HCT116 (cell line): ENCODE results near the gene MYO3B. TPM values are rescaled to one million over a fixed set of nuclear protein-coding genes. Genes with fewer than 3 reads are reported as not detected.

Experiments used
- ATAC-seq: fragments of 200-7000 bp; cut with Tn5 transposase; 2 replicates; pipeline ENCODE4 v1.9.1; 2020; ENCODE audit warnings: mild to moderate bottlenecking, moderate library complexity
- BruUV-seq: library from RNA; stranded (reverse); fragments of 400-500 nt; replicated peaks from 2 replicates; lab custom pipeline; 2021; lab: Mats Ljungman, UMichigan
- CTCF ChIA-PET: fragments of 300-600 bp; sonication (Branson Sonifier 250); formaldehyde crosslinking; loops from one replicate; lab custom pipeline; 2021; ENCODE audit warnings: antibody characterized with exemption; lab: Charles Lee
- POLR2A ChIA-PET: fragments of 300-600, 350-600 bp; sonication (Branson Sonifier 250); formaldehyde crosslinking; loops from one replicate; lab custom pipeline; 2021; ENCODE audit warnings: antibody characterized with exemption; lab: Charles Lee
- RAD21 ChIA-PET, 2 experiments: fragments of 300-600 bp; sonication (Branson Sonifier 250); formaldehyde crosslinking; loops; one replicate each; lab custom pipeline; 2023; ENCODE audit warnings: low total read pairs in 2 of 2; ENCODE audit not compliant: uncharacterized antibody in 2 of 2, unreplicated experiment in 2 of 2, low non-redundant PET in 1 of 2; lab: Charles Lee
- DNase-seq: peaks from one replicate; pipeline ENCODE4 v3.0.0-alpha.2; 2010; ENCODE audit warnings: low read depth, low spot score
- H2AFZ ChIP-seq: fragments of 200-600 bp; shearing (Covaris generic), sonication (generic); 2 replicates; pipeline ENCODE4 v1.6.1; 2017; ENCODE audit warnings: low read depth, mixed run types, mixed read lengths, antibody characterized with exemption, low read length; ENCODE audit not compliant: poor library complexity, severe bottlenecking
- H3K27ac ChIP-seq: 2 replicates; pipeline ENCODE4 v1.5.1; 2012; ENCODE audit warnings: low read depth, low read length
- H3K27me3 ChIP-seq: fragments of 200-600 bp; sonication (generic); 2 replicates; pipeline ENCODE4 v1.6.1; 2016; ENCODE audit warnings: mixed run types, low read length, mixed read lengths; ENCODE audit not compliant: insufficient read depth
- H3K36me3 ChIP-seq, 2 experiments: fragments of 200-500 bp in 1 of 2; fragments of 200-600 bp in 1 of 2; sonication (Bioruptor generic) in 1 of 2; sonication (generic) in 1 of 2; 2 replicates each; pipeline versions ENCODE4 v1.5.1 to v1.6.1; 2014 to 2016; ENCODE audit warnings: low read length in 2 of 2, inconsistent platforms in 1 of 2, mixed read lengths in 1 of 2, mixed run types in 1 of 2; ENCODE audit not compliant: insufficient read depth in 2 of 2, control insufficient read depth in 1 of 2
- H3K4me1 ChIP-seq, 2 experiments: fragments of 200-600 bp in 1 of 2; sonication (generic) in 1 of 2; 2 replicates each; pipeline versions ENCODE4 v1.5.1 to v1.6.1; 2012 to 2017; ENCODE audit warnings: low read length in 2 of 2, inconsistent platforms in 1 of 2, mild to moderate bottlenecking in 1 of 2, mixed read lengths in 1 of 2, mixed run types in 1 of 2, moderate library complexity in 1 of 2; ENCODE audit not compliant: insufficient read depth in 2 of 2, control insufficient read depth in 1 of 2
- H3K4me2 ChIP-seq: fragments of 200-600 bp; sonication (generic); 2 replicates; pipeline ENCODE4 v1.6.1; 2017; ENCODE audit warnings: mixed run types, low read length, mixed read lengths
- H3K4me3 ChIP-seq, 2 experiments: fragments of 200-600 bp in 1 of 2; sonication (generic) in 1 of 2; replicated peaks in 1 of 2; 2 replicates each; pipeline ENCODE4 v1.5.1; 2011 to 2016; ENCODE audit warnings: low read length in 2 of 2, control low read depth in 1 of 2, low read depth in 1 of 2, mild to moderate bottlenecking in 1 of 2, mixed read lengths in 1 of 2, mixed run types in 1 of 2
- H3K79me2 ChIP-seq: fragments of 200-600 bp; sonication (generic); 2 replicates; pipeline ENCODE4 v1.6.1; 2017; ENCODE audit warnings: mild to moderate bottlenecking, mixed run types, low read length, moderate library complexity, mixed read lengths; ENCODE audit not compliant: insufficient read depth
- H3K9ac ChIP-seq: fragments of 200-600 bp; sonication (generic); 2 replicates; pipeline ENCODE4 v1.6.1; 2016; ENCODE audit warnings: low read length, mixed read lengths
- H3K9me2 ChIP-seq: fragments of 200-600 bp; sonication (generic), shearing (Covaris generic); 2 replicates; pipeline ENCODE4 v1.6.1; 2017; ENCODE audit warnings: mixed run types, mild to moderate bottlenecking, moderate library complexity; ENCODE audit not compliant: insufficient read depth
- H3K9me3 ChIP-seq, 2 experiments: fragments of 200-500 bp in 1 of 2; fragments of 200-600 bp in 1 of 2; sonication (Bioruptor generic) in 1 of 2; sonication (generic) in 1 of 2; 2 replicates each; pipeline ENCODE4 v1.6.1; 2014 to 2017; ENCODE audit warnings: low read length in 2 of 2, mixed read lengths in 2 of 2, inconsistent platforms in 1 of 2, low read depth in 1 of 2, mild to moderate bottlenecking in 1 of 2, mixed run types in 1 of 2, moderate library complexity in 1 of 2; ENCODE audit not compliant: control insufficient read depth in 1 of 2, insufficient read depth in 1 of 2
- H4K20me1 ChIP-seq: fragments of 200-600 bp; sonication (generic), shearing (Covaris generic); 2 replicates; pipeline ENCODE4 v1.6.1; 2017; ENCODE audit warnings: mixed run types, mild to moderate bottlenecking, moderate library complexity; ENCODE audit not compliant: insufficient read depth
- EGR1 ChIP-seq: IDR thresholded peaks from 2 replicates; pipeline ENCODE4 v1.6.1; 2012; ENCODE audit warnings: low read depth
- EZH2 ChIP-seq: fragments of 200-600 bp; sonication (generic); IDR thresholded peaks from 2 replicates; pipeline ENCODE4 v1.6.1; 2017; ENCODE audit warnings: antibody characterized with exemption, mixed run types
- JUND ChIP-seq: IDR thresholded peaks from 2 replicates; pipeline ENCODE4 v1.6.1; 2012
- POLR2A ChIP-seq: IDR thresholded peaks from 2 replicates; pipeline ENCODE4 v1.7.0; 2011; ENCODE audit warnings: borderline replicate concordance; ENCODE audit not compliant: insufficient read depth, insufficient read length; ENCODE audit errors: extremely low read depth
- POLR2AphosphoS5 ChIP-seq: IDR thresholded peaks from 2 replicates; pipeline ENCODE4 v1.6.1; 2011; ENCODE audit warnings: mild to moderate bottlenecking, low read depth, low read length, moderate library complexity
- SIN3A ChIP-seq: IDR thresholded peaks from 2 replicates; pipeline ENCODE4 v1.6.1; 2012; ENCODE audit warnings: low read depth
- YY1 ChIP-seq: IDR thresholded peaks from 2 replicates; pipeline ENCODE4 v1.6.1; 2011; ENCODE audit warnings: low read length, low read depth, moderate library complexity, mild to moderate bottlenecking; ENCODE audit not compliant: insufficient replicate concordance; ENCODE audit errors: extremely low read depth
- ZFX ChIP-seq: fragments of 450-650 bp; IDR thresholded peaks from 2 replicates; pipeline ENCODE4 v1.6.1; 2017
- intact Hi-C: fragments of 100-400 bp; cut with micrococcal nuclease; formaldehyde crosslinking; loops from 2 replicates; pipeline ENCODE4 v1.10.0; 2022
- total RNA-seq: library from RNA; stranded (reverse); gene quantifications from one replicate; pipeline ENCODE4 v1.2.1, GENCODE V29; 2021; ENCODE audit not compliant: unreplicated experiment
- TF ChIP-seq, protein P1 (sequence below): IDR thresholded peaks from 2 replicates; pipeline ENCODE4 v1.6.1; 2011; ENCODE audit warnings: mild to moderate bottlenecking, low read length, moderate library complexity; ENCODE audit not compliant: insufficient replicate concordance; ENCODE audit errors: extremely low read depth
- TF ChIP-seq, protein P2 (sequence below): IDR thresholded peaks from 2 replicates; pipeline ENCODE4 v1.6.1; 2012

MYO3B gene
- total RNA-seq, 1 experiment from 2014 or later = not detected

DNA sequence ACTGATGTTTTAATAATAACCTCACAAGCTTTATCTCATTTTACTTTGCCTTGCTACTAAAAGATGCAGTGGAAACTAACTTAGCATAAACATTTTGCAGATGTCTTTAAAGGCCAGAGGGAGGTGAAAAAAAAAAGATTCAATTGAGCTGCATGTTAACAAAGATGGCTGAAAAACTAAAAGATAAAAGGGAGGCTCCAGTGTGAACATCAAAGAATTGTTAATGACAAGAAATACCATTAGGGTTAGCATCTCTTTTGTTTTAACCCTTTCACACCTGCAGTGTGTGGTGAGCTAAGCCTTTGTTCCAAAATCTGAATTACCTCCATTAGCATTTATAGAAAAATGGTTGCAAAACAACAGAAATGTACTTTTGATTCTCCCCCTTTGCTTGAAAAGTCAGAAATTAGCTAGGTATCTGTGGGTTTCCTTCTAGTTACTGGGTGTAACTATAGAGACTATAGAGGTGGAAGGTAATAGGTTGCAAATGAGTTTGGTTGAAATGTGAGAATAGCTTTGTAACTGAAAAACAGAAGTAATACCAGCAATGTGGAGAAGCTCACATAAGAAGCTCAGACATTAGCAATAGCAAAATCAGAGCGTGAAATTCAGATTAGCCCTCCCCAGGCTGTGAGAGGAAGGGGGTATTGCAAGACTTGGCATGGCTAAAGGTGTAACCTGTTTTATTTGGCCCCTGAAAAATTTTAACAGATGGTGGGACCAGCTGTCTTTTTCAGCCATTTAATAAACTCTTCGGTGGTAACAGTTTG lies 502.4 kb downstream of the MYO3B start:
- Histone ChIP-seq H3K36me3 (no peaks in the 10 kb centered on the region), H3K9me2 (no peaks in the 10 kb centered on the region), H3K27ac (no peak overlapping the region), H3K4me3 (no peak overlapping the region), H2AFZ (peak overlapping the region; percentile 56), H3K27me3 (no peaks in the 10 kb centered on the region), H3K4me1 (no peaks in the 10 kb centered on the region), H4K20me1 (no peaks in the 10 kb centered on the region), H3K9me3 (no peaks in the 10 kb centered on the region), H3K4me2 (no peak overlapping the region), H3K9ac (no peak overlapping the region), H3K79me2 (no peaks in the 10 kb centered on the region)
- no TSS peak for BruUV-seq
- no peak for TF ChIP-seq ZFX
- TF ChIP-seq POLR2AphosphoS5 = no peak
- TF ChIP-seq JUND = no peak
- no peak for TF ChIP-seq EGR1
- no peak for TF ChIP-seq YY1
- TF ChIP-seq, protein P1, sequence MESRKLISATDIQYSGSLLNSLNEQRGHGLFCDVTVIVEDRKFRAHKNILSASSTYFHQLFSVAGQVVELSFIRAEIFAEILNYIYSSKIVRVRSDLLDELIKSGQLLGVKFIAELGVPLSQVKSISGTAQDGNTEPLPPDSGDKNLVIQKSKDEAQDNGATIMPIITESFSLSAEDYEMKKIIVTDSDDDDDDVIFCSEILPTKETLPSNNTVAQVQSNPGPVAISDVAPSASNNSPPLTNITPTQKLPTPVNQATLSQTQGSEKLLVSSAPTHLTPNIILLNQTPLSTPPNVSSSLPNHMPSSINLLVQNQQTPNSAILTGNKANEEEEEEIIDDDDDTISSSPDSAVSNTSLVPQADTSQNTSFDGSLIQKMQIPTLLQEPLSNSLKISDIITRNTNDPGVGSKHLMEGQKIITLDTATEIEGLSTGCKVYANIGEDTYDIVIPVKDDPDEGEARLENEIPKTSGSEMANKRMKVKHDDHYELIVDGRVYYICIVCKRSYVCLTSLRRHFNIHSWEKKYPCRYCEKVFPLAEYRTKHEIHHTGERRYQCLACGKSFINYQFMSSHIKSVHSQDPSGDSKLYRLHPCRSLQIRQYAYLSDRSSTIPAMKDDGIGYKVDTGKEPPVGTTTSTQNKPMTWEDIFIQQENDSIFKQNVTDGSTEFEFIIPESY = no peak
- TF ChIP-seq SIN3A = no peak
- TF ChIP-seq, protein P2, sequence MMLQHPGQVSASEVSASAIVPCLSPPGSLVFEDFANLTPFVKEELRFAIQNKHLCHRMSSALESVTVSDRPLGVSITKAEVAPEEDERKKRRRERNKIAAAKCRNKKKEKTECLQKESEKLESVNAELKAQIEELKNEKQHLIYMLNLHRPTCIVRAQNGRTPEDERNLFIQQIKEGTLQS = no peak
- TF ChIP-seq POLR2A = no peak
- TF ChIP-seq EZH2 = no peak
- CTCF ChIA-PET = interaction anchor here (1.0 to 1.4 kb wide), 2 partner anchors 24 to 271 kb away, joined by 3 read pairs; no protein-coding TSS in a partner anchor
- RAD21 ChIA-PET = interaction anchor here in 1 of 2 experiments (0.6 kb wide), 1 partner anchor 213 kb away, joined by 3 read pairs; no protein-coding TSS in a partner anchor
- ATAC-seq = no peak
- POLR2A ChIA-PET = no interaction called here
- intact Hi-C loops = loop anchor here (10.0 kb wide), 1 partner anchor 64 kb away; no protein-coding TSS in a partner anchor
- DNase-seq = no peak
